ENCODE measurements around the gene ARTN.

DNA sequence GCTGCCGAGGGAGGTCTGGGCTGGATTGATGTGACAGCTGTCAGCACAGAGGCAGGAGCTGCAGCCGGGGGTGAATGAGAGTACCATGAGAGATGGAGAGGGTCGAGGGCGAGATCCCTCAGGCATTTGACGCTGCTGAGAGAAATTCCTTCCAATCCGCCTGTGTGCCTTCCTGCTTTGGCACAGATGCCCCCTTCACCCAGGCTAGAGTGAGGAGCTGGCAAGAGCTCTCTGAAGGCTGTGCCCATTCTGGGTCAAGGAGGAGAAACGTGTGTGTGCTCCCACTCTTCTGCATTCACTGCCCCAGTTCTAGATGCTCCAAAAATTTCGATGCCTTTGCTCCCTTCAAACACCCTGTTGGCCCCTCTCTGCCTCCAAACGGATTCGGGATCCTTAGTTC lies 4.8 kb downstream of the ARTN start:
- no peak for TF ChIP-seq POLR2A (IDR thresholded peaks at IDR 0.05; ENCODE audit: extremely low read depth, insufficient read length)
- TF ChIP-seq, protein P1, sequence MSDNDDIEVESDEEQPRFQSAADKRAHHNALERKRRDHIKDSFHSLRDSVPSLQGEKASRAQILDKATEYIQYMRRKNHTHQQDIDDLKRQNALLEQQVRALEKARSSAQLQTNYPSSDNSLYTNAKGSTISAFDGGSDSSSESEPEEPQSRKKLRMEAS (IDR thresholded peaks at IDR 0.05; ENCODE audit: low read depth, low read length) = no peak
